LNCaP clone FGC (cell line): ENCODE data around the gene CUL9.
A peak's percentile ranks its signal among the peaks of the same experiment; 100 is the strongest.

Experiments used
- DNase-seq: peaks from one replicate; pipeline ENCODE4 v3.0.0-alpha.2; 2011; ENCODE audit warnings: low read depth
- H3K4me3 ChIP-seq: 2 replicates; pipeline ENCODE4 v1.5.1; 2011; ENCODE audit warnings: mild to moderate bottlenecking, low read depth, low read length, control low read depth
- CTCF ChIP-seq: IDR thresholded peaks from 2 replicates; pipeline ENCODE4 v1.5.1; 2012; ENCODE audit warnings: mild to moderate bottlenecking; ENCODE audit not compliant: control insufficient read depth, insufficient read depth; ENCODE audit errors: extremely low read depth

The CUL9 gene

DNA sequence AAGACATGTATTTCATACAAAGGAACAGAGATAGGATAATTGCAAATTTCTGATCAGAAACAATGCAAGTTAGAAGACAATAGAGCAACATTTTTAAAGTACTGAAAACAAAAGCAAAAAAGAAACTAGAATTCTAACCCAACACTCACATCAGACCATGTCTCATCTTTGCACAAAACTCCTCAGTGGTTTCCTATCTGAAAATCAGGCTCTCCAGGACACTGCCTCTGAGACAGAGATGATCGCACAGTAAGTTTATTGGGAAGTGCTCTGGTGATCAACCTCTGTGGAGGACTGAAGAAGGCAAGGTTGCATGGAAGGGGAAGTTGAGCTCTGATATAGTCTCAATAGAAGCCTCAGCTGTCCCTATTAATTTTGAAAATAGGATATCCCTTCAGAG lies 59.0 kb downstream of the CUL9 start:
- no peak for TF ChIP-seq CTCF
- H3K4me3 ChIP-seq = no peak overlapping the region
- DNase-seq = no peak

DNA sequence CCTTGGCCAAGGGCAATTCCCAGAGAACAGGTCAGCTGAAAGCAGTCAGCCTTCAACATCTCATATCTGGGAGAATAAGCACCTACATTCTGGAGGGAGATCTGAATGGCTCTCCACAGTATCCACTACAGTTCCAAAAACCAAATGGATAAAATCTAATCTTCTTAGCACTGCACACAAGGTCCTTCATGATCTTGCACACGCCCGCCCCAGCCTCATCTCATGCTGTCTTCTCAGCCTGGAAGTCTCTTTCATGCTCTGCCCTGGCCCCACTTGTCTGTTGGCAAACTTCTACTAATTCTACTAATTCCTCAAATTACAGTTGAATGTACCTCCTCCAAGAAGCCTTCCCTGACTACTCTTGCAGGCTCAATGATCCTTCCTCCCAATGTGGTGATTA lies 59.5 kb downstream of the CUL9 start:
- no peak for DNase-seq
- no peak overlapping the region for H3K4me3 ChIP-seq
- TF ChIP-seq CTCF = no peak

DNA sequence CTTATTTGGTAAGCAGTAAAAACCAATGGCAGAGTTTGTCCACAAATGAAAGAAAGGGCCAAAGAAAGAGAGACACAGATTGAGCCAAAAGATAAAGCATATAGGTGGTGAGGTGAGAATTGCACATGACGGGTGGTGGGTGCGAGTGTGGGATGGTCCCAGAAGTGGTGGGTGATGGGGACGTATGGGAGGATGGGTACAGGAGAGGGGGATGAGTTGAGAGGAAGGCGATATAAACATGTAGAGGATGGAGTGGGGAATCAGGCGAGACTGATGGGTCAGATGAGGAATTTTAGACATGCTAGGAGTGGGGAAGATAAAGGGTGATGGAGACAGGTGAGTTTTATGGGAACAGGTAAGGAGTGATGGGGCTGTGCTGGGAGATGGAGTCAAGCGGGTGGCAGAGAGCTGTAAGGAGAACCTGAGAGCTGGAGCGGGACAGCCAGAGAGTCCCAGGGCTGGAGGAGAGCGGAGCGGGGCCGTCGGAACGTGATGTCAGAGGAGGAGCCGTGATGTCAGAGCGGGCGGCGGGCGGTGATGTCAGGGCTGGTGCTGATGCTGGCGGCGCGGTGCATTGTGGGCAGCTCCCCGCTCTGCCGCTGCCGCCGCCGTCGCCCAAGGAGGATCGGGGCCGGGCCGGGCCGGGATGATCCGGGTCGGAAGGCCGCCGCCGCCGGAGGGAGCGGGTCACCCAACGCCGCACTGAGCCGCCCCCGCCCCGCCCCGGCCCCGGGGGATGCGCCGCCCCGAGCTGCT lies 61.1 kb downstream of the CUL9 start, which contains the start of gene TTBK1:
TSS of gene TTBK1 (plus strand) at position 574 of the 756 bp plus-strand sequence. CDS start 3,180 bp downstream, outside the sequence.
- DNase-seq = no peak
- no peak for TF ChIP-seq CTCF
- no peak within 1 kb of the TSS for H3K4me3 ChIP-seq

- TF ChIP-seq CTCF = no peak
- no peak overlapping the region for H3K4me3 ChIP-seq
- DNase-seq = no peak
Measured at GRCh38 chr6:43243664-43244321, 61.8 kb downstream of the CUL9 start.

GRCh38 chr6:43246301-43247113 lies 64.5 kb downstream of the CUL9 start:
- no peak for TF ChIP-seq CTCF
- DNase-seq = peak; percentile 85
- H3K4me3 ChIP-seq = peak overlapping the region; percentile 52

- DNase-seq = no peak
- no peak for TF ChIP-seq CTCF
- H3K4me3 ChIP-seq = peak overlapping the region; percentile 52
Measured at GRCh38 chr6:43247114-43247999, 65.4 kb downstream of the CUL9 start.
